GM12878 (cell line): Measurements from ENCODE around the gene KBTBD13. TPM values are rescaled to one million over a fixed set of nuclear protein-coding genes. Genes with fewer than 3 reads are reported as not detected.

Experiments used
- ATAC-seq: fragments of 200-7000 bp; cut with Tn5 transposase; 3 replicates; pipeline ENCODE4 v1.9.1; 2020; ENCODE audit warnings: mild to moderate bottlenecking, moderate library complexity
- BruUV-seq: library from RNA; stranded (reverse); fragments of 400-500 nt; replicated peaks from 2 replicates; lab custom pipeline; 2021; lab: Mats Ljungman, UMichigan
- CTCF ChIA-PET: fragments of 300-600 bp; sonication (Branson Sonifier 250); formaldehyde crosslinking; extraction: SDS; loops from one replicate; lab custom pipeline; 2021; ENCODE audit warnings: inconsistent platforms; lab: Yijun Ruan, JAX
- POLR2A ChIA-PET: fragments of 350-600 bp; formaldehyde crosslinking; extraction: SDS; loops from one replicate; lab custom pipeline; 2021; ENCODE audit warnings: inconsistent platforms; lab: Charles Lee
- RAD21 ChIA-PET: fragments of 300-600 bp; sonication (Branson Sonifier 250); formaldehyde crosslinking; loops from one replicate; lab custom pipeline; 2023; ENCODE audit warnings: antibody characterized with exemption; ENCODE audit not compliant: unreplicated experiment; lab: Charles Lee
- SMC1A ChIA-PET: fragments of 300-600 bp; sonication (Branson Sonifier 250); formaldehyde crosslinking; loops from one replicate; lab custom pipeline; 2023; ENCODE audit not compliant: unreplicated experiment, uncharacterized antibody; lab: Charles Lee
- DNase-seq: peaks from one replicate; pipeline ENCODE4 v3.0.0-alpha.2; 2011; ENCODE audit warnings: low read depth, low spot score
- FAIRE-seq: peaks from 3 replicates; lab custom pipeline; 2011; peaks lifted over from hg19 to GRCh38; lab: Jason Lieb, UNC
- H2AFZ ChIP-seq: 2 replicates; pipeline ENCODE4 v1.6.0; 2011; ENCODE audit warnings: low read depth, low read length, control low read depth; ENCODE audit not compliant: control insufficient read depth
- H3K27ac ChIP-seq: 2 replicates; pipeline ENCODE4 v1.5.1; 2011; ENCODE audit warnings: control low read depth; ENCODE audit not compliant: control insufficient read depth, insufficient read depth
- H3K27me3 ChIP-seq, 2 experiments: replicated peaks in 1 of 2; 2 replicates each; pipeline versions ENCODE4 v1.6.0 to v1.6.1; 2011; ENCODE audit warnings: low read length in 1 of 2; ENCODE audit not compliant: control insufficient read depth in 2 of 2, insufficient read depth in 2 of 2
- H3K36me3 ChIP-seq, 2 experiments: 2 replicates each; pipeline ENCODE4 v1.5.1; 2011; ENCODE audit warnings: low read length in 1 of 2; ENCODE audit not compliant: control insufficient read depth in 2 of 2, insufficient read depth in 2 of 2
- H3K4me1 ChIP-seq: 2 replicates; pipeline ENCODE4 v1.6.1; 2011; ENCODE audit warnings: mild to moderate bottlenecking, low read length, moderate library complexity, mixed read lengths; ENCODE audit not compliant: control insufficient read depth, insufficient read depth
- H3K4me2 ChIP-seq: 2 replicates; pipeline ENCODE4 v1.6.0; 2011; ENCODE audit warnings: control low read depth; ENCODE audit not compliant: control insufficient read depth, insufficient read depth
- H3K4me3 ChIP-seq: fragments of 200-600 bp; sonication (generic); 2 replicates; pipeline ENCODE4 v1.5.1; 2016
- H3K79me2 ChIP-seq: 2 replicates; pipeline ENCODE4 v1.6.0; 2011; ENCODE audit warnings: low read length; ENCODE audit not compliant: control insufficient read depth, insufficient read depth
- H3K9ac ChIP-seq: 2 replicates; pipeline ENCODE4 v1.8.0; 2011; ENCODE audit warnings: low read length, control low read depth, mixed read lengths; ENCODE audit not compliant: control insufficient read depth, insufficient read depth
- H3K9me3 ChIP-seq: replicated peaks from 3 replicates; pipeline ENCODE4 v1.5.1; 2011; ENCODE audit warnings: mild to moderate bottlenecking, low read length; ENCODE audit not compliant: control insufficient read depth, insufficient read depth
- H4K20me1 ChIP-seq: 2 replicates; pipeline ENCODE4 v1.6.0; 2011; ENCODE audit not compliant: control insufficient read depth, insufficient read depth
- CBFB ChIP-seq: IDR thresholded peaks from 2 replicates; pipeline ENCODE4 v1.6.1; 2016; ENCODE audit warnings: antibody characterized with exemption, low read depth
- HDAC6 ChIP-seq: fragments of 200-600 bp; sonication (generic); IDR thresholded peaks from one replicate; pipeline ENCODE4 v1.8.0; 2017; ENCODE audit warnings: antibody characterized with exemption; ENCODE audit not compliant: unreplicated experiment
- HDGF ChIP-seq: fragments of 450-650 bp; IDR thresholded peaks from 2 replicates; pipeline ENCODE4 v1.6.1; 2016; ENCODE audit warnings: antibody characterized with exemption
- MEF2B ChIP-seq: fragments of 450-650 bp; IDR thresholded peaks from 2 replicates; pipeline ENCODE4 v1.6.1; 2018; ENCODE audit warnings: mild to moderate bottlenecking, moderate library complexity; ENCODE audit not compliant: partially characterized antibody, poor library complexity, severe bottlenecking
- NR2C1 ChIP-seq: fragments of 450-650 bp; IDR thresholded peaks from 2 replicates; pipeline ENCODE4 v1.6.1; 2017; ENCODE audit warnings: antibody characterized with exemption, mild to moderate bottlenecking, moderate library complexity
- POLR2A ChIP-seq: IDR thresholded peaks from 2 replicates; pipeline ENCODE4 v1.6.1; 2011; ENCODE audit warnings: low read depth, mild to moderate bottlenecking, low read length
- RB1 ChIP-seq: fragments of 450-650 bp; formaldehyde crosslinking; IDR thresholded peaks from 2 replicates; pipeline ENCODE4 v1.6.1; 2017; ENCODE audit warnings: mild to moderate bottlenecking, borderline replicate concordance
- WGBS: methylation state at CpG from one replicate; pipeline ENCODE4 v1.1.6; 2016; ENCODE audit warnings: low lambda C conversion rate; ENCODE audit not compliant: insufficient replicate concordance, insufficient coverage; ENCODE audit errors: missing lambda C conversion rate; 5-methylcytosine and 5-hydroxymethylcytosine counted together
- in situ Hi-C: fragments of 300-500 bp; cut with MboI; formaldehyde crosslinking; loops from 9 replicates; pipeline ENCODE4 v1.14.3; 2018; ENCODE audit warnings: mixed read lengths
- intact Hi-C: fragments of 100-400 bp; cut with micrococcal nuclease; formaldehyde crosslinking; loops from one replicate; pipeline ENCODE4 v1.14.2; 2022; ENCODE audit not compliant: unreplicated experiment
- polyA plus RNA-seq, 11 experiments: library from polyadenylated mRNA; depleted of rRNA in 4 of 11; unstranded in 6 of 11; stranded (reverse) in 5 of 11; fragments of >200 nt; fragmentation: Nextera tagmentation in 4 of 11; fragmentation: Illumina TruSeq in 1 of 11; extraction: Ambion mirVana in 4 of 11; extraction: Trizol in 1 of 11; gene quantifications; 1 replicate in 1 of 11; 2 replicates in 10 of 11; pipeline versions ENCODE4 v1.2.1 to v1.2.3, GENCODE V29; 2011 to 2016; ENCODE audit warnings: inconsistent platforms in 2 of 11, missing spikeins in 2 of 11, low read depth in 1 of 11
- total RNA-seq, 4 experiments: library from RNA; depleted of rRNA in 3 of 4; stranded (reverse); fragments of >200 nt in 3 of 4; fragmentation: Illumina TruSeq in 1 of 4; extraction: Trizol in 1 of 4; gene quantifications; 2 replicates each; pipeline versions ENCODE4 v1.2.1 to v1.2.3, GENCODE V29; 2013 to 2021
- TF ChIP-seq, protein P1 (sequence below): IDR thresholded peaks from 2 replicates; pipeline ENCODE4 v1.6.1; 2012; ENCODE audit warnings: improper control_type of control experiment, low read depth, low read length; ENCODE audit not compliant: insufficient replicate concordance
- TF ChIP-seq, protein P2 (sequence below): fragments of 450-650 bp; IDR thresholded peaks from 2 replicates; pipeline ENCODE4 v1.6.1; 2016; ENCODE audit warnings: mild to moderate bottlenecking

Gene KBTBD13
- total and polyA plus RNA-seq, 10 of the 15 experiments (the other 5 are each of a cell fraction or from before 2014, with no cell fraction given) = 0.06 TPM; not detected in 9

DNA sequence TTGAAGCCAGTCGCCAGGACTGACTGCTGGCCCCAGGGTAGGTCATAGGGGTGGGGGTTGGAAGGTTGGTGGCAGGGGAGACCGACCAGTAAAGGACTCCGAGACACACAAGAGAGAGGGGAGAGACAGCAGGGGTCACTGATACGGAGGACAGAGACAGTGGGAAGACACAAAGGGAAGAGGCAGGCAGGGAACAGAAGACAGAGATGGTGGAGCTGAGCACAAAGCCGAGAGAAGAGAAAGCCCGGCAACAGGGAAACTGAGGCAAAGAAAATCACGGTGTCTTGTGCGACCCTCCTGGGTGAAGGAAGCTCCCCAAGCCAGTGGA lies 9.3 kb upstream of the KBTBD13 start:
- no TSS peak for BruUV-seq
- no peaks in the 10 kb centered on the region for H4K20me1 ChIP-seq
- FAIRE-seq (no peak), DNase-seq (no peak), ATAC-seq (no peak)
- H3K9ac ChIP-seq = no peak overlapping the region
- no peaks in the 10 kb centered on the region for H3K36me3 ChIP-seq
- ChIA-PET RAD21 (no interaction called here), POLR2A (interaction anchor here (0.7 kb wide), 1 partner anchor 10 kb away, joined by 3 read pairs; no protein-coding TSS in a partner anchor), CTCF (no interaction called here), SMC1A (no interaction called here)
- H3K9me3 ChIP-seq = no peaks in the 10 kb centered on the region
- no peak overlapping the region for H3K4me2 ChIP-seq
- no peak overlapping the region for H3K4me3 ChIP-seq
- no peak overlapping the region for H2AFZ ChIP-seq
- H3K27ac ChIP-seq = no peak overlapping the region
- H3K27me3 ChIP-seq = peaks cover 0 to 2% of the 10 kb centered on the region in 2 experiments
- H3K4me1 ChIP-seq = no peaks in the 10 kb centered on the region
- in situ Hi-C loops = no loop called here
- TF ChIP-seq POLR2A (no peak), RB1 (no peak), CBFB (no peak), HDGF (no peak), MEF2B (no peak), NR2C1 (no peak), HDAC6 (no peak)
- TF ChIP-seq, protein P1, sequence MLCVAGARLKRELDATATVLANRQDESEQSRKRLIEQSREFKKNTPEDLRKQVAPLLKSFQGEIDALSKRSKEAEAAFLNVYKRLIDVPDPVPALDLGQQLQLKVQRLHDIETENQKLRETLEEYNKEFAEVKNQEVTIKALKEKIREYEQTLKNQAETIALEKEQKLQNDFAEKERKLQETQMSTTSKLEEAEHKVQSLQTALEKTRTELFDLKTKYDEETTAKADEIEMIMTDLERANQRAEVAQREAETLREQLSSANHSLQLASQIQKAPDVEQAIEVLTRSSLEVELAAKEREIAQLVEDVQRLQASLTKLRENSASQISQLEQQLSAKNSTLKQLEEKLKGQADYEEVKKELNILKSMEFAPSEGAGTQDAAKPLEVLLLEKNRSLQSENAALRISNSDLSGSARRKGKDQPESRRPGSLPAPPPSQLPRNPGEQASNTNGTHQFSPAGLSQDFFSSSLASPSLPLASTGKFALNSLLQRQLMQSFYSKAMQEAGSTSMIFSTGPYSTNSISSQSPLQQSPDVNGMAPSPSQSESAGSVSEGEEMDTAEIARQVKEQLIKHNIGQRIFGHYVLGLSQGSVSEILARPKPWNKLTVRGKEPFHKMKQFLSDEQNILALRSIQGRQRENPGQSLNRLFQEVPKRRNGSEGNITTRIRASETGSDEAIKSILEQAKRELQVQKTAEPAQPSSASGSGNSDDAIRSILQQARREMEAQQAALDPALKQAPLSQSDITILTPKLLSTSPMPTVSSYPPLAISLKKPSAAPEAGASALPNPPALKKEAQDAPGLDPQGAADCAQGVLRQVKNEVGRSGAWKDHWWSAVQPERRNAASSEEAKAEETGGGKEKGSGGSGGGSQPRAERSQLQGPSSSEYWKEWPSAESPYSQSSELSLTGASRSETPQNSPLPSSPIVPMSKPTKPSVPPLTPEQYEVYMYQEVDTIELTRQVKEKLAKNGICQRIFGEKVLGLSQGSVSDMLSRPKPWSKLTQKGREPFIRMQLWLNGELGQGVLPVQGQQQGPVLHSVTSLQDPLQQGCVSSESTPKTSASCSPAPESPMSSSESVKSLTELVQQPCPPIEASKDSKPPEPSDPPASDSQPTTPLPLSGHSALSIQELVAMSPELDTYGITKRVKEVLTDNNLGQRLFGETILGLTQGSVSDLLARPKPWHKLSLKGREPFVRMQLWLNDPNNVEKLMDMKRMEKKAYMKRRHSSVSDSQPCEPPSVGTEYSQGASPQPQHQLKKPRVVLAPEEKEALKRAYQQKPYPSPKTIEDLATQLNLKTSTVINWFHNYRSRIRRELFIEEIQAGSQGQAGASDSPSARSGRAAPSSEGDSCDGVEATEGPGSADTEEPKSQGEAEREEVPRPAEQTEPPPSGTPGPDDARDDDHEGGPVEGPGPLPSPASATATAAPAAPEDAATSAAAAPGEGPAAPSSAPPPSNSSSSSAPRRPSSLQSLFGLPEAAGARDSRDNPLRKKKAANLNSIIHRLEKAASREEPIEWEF = no peak
- TF ChIP-seq, protein P2, sequence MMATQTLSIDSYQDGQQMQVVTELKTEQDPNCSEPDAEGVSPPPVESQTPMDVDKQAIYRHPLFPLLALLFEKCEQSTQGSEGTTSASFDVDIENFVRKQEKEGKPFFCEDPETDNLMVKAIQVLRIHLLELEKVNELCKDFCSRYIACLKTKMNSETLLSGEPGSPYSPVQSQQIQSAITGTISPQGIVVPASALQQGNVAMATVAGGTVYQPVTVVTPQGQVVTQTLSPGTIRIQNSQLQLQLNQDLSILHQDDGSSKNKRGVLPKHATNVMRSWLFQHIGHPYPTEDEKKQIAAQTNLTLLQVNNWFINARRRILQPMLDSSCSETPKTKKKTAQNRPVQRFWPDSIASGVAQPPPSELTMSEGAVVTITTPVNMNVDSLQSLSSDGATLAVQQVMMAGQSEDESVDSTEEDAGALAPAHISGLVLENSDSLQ = no peak
- intact Hi-C loops = no loop called here
- H3K79me2 ChIP-seq = no peaks in the 10 kb centered on the region
- 39% methylated on average over 5 of the region's 8 CpGs for WGBS
